Lower lobe of right lung (tissue), 2 donors: ENCODE data around the gene MBD3. TPM values are rescaled to one million over a fixed set of nuclear protein-coding genes. Genes with fewer than 3 reads are reported as not detected.
A peak's percentile ranks its signal among the peaks of the same experiment; 100 is the strongest.

Source experiments
- ATAC-seq, 2 donors: fragments of 200-7000 bp; cut with Tn5 transposase; one replicate each; pipeline ENCODE4 v1.9.1; 2020 to 2022; ENCODE audit warnings: mild to moderate bottlenecking in 2 of 2, moderate library complexity in 2 of 2
- DNase-seq: peaks from one replicate; pipeline ENCODE4 v3.0.0-alpha.2; 2020
- H3K27ac ChIP-seq: fragments of 200-600 bp; one replicate; pipeline ENCODE4 v1.8.0; 2022
- H3K27me3 ChIP-seq: fragments of 200-600 bp; one replicate; pipeline ENCODE4 v1.8.0; 2022; ENCODE audit warnings: low read depth
- H3K36me3 ChIP-seq: fragments of 200-600 bp; one replicate; pipeline ENCODE4 v1.8.0; 2022; ENCODE audit warnings: mild to moderate bottlenecking
- H3K4me1 ChIP-seq: fragments of 200-600 bp; one replicate; pipeline ENCODE4 v1.8.0; 2022
- H3K4me3 ChIP-seq: fragments of 200-600 bp; one replicate; pipeline ENCODE4 v1.8.0; 2022; ENCODE audit warnings: mild to moderate bottlenecking
- H3K9me3 ChIP-seq: fragments of 200-600 bp; one replicate; pipeline ENCODE4 v1.8.0; 2022
- CTCF ChIP-seq: fragments of 200-600 bp; IDR thresholded peaks from one replicate; pipeline ENCODE4 v1.8.0; 2022; ENCODE audit warnings: antibody characterized with exemption, mild to moderate bottlenecking
- intact Hi-C: fragments of 100-400 bp; cut with DNase I; formaldehyde crosslinking; loops from one replicate; pipeline ENCODE4 v1.11.0; 2022
- total RNA-seq: library from RNA; stranded (reverse); fragmentation: NEBNext Ultra II Directional; extraction: Animal tissue kit (Norgen Biotek cat#: 25700); gene quantifications from one replicate; pipeline ENCODE4 v1.2.1, GENCODE V29; 2021
- donor health status: DM: no; HTN: yes; CAD: no; lungs with severe emphysema.

Gene MBD3
- total RNA-seq, 1 donor from 2014 or later = 68.1 TPM

- intact Hi-C loops = no loop called here
- Histone ChIP-seq H3K27me3 (no peaks in the 10 kb centered on the region), H3K9me3 (no peaks in the 10 kb centered on the region), H3K4me1 (peaks cover 4% of the 10 kb centered on the region), H3K4me3 (no peak overlapping the region), H3K36me3 (peaks cover 15% of the 10 kb centered on the region), H3K27ac (no peak overlapping the region)
- ATAC-seq (no peak), DNase-seq (no peak)
- no peak for TF ChIP-seq CTCF
Observed at GRCh38 chr19:1572795-1573194, 19.9 kb downstream of the MBD3 start.

- no peak for DNase-seq
- no peak for ATAC-seq
- no peaks in the 10 kb centered on the region for H3K9me3 ChIP-seq
- H3K27ac ChIP-seq = no peak overlapping the region
- peaks cover 4% of the 10 kb centered on the region for H3K4me1 ChIP-seq
- intact Hi-C loops = no loop called here
- no peak for TF ChIP-seq CTCF
- no peak overlapping the region for H3K4me3 ChIP-seq
- H3K36me3 ChIP-seq = peaks cover under 1% of the 10 kb centered on the region
- H3K27me3 ChIP-seq = no peaks in the 10 kb centered on the region
Observed at GRCh38 chr19:1571358-1571757, 21.3 kb downstream of the MBD3 start.

GRCh38 chr19:1570836-1571235 lies 21.8 kb downstream of the MBD3 start:
- no peak for DNase-seq
- no peaks in the 10 kb centered on the region for H3K9me3 ChIP-seq

GRCh38 chr19:1569997-1570396 lies 22.7 kb downstream of the MBD3 start:
- ATAC-seq = no peak
- DNase-seq = no peak
- no peak for TF ChIP-seq CTCF

More at GRCh38 chr19:1570836-1571235, 21.8 kb downstream of the MBD3 start:
- TF ChIP-seq CTCF = no peak
- intact Hi-C loops = no loop called here
- Histone ChIP-seq H3K4me1 (peaks cover 9% of the 10 kb centered on the region), H3K36me3 (no peaks in the 10 kb centered on the region), H3K27ac (no peak overlapping the region), H3K4me3 (no peak overlapping the region), H3K27me3 (no peaks in the 10 kb centered on the region)
- ATAC-seq = no peak

GRCh38 chr19:1568320-1569019 lies 24.2 kb downstream of the MBD3 start, which contains the start of gene MEX3D:
Gene MEX3D (minus strand): TSS chr19:1568325. CDS start chr19:1568058, 267 bp downstream.
- peak within 1 kb of the TSS; percentile 73 for H3K4me3 ChIP-seq
- no peaks in the 10 kb centered on the region for H3K9me3 ChIP-seq
- H3K4me1 ChIP-seq = peaks cover 14% of the 10 kb centered on the region
- ATAC-seq (peak; percentile 80 to 91), DNase-seq (peak; percentile 79)
- intact Hi-C loops = no loop called here
- peak within 1 kb of the TSS; percentile 82 for H3K27ac ChIP-seq
- no peaks in the 10 kb centered on the region for H3K36me3 ChIP-seq
- TF ChIP-seq CTCF = no peak
- H3K27me3 ChIP-seq = no peaks in the 10 kb centered on the region

More at GRCh38 chr19:1569997-1570396, 22.7 kb downstream of the MBD3 start:
- no peak overlapping the region for H3K4me3 ChIP-seq
- peaks cover 14% of the 10 kb centered on the region for H3K4me1 ChIP-seq
- intact Hi-C loops = no loop called here
- H3K27ac ChIP-seq = no peak overlapping the region
- H3K36me3 ChIP-seq = no peaks in the 10 kb centered on the region
- H3K9me3 ChIP-seq = no peaks in the 10 kb centered on the region
- H3K27me3 ChIP-seq = no peaks in the 10 kb centered on the region
